Middle frontal gyrus (tissue), 1 donor: ENCODE measurements around the gene GPAT2.
"Not testable (repeated sequence)": the region's sequence is repeated elsewhere in the genome, so short reads cannot be mapped to it uniquely, and the experiment has no call there.

Experiments used
- DNase-seq: peaks from one replicate; pipeline ENCODE4 v3.0.0-alpha.2; 2015; ENCODE audit warnings: low spot score; ENCODE audit errors: extremely low spot score

GPAT2 gene, protein sequence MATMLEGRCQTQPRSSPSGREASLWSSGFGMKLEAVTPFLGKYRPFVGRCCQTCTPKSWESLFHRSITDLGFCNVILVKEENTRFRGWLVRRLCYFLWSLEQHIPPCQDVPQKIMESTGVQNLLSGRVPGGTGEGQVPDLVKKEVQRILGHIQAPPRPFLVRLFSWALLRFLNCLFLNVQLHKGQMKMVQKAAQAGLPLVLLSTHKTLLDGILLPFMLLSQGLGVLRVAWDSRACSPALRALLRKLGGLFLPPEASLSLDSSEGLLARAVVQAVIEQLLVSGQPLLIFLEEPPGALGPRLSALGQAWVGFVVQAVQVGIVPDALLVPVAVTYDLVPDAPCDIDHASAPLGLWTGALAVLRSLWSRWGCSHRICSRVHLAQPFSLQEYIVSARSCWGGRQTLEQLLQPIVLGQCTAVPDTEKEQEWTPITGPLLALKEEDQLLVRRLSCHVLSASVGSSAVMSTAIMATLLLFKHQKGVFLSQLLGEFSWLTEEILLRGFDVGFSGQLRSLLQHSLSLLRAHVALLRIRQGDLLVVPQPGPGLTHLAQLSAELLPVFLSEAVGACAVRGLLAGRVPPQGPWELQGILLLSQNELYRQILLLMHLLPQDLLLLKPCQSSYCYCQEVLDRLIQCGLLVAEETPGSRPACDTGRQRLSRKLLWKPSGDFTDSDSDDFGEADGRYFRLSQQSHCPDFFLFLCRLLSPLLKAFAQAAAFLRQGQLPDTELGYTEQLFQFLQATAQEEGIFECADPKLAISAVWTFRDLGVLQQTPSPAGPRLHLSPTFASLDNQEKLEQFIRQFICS

DNA sequence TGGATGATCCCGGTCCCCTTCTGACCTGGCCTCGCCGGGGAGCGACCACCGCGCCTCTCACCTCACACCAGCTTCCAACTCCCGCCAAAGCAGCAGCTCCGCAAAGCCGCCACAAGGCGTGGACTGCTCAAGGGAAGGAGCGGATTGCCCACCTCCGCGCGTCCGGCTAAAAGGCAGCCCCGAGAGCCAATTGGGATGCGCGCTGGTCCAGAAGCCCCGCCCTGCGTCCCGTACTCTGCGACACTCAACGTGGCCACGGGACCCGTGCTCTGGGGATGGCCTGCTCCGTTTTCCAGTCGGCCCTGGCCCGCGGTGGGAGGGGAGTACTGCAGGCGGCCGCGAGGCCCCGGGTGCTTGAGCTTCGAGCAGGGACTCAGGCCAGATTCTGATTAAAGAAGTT is at the start of gene GPAT2:
Gene GPAT2 (minus strand): TSS at position 125 of the 400 bp plus-strand sequence. CDS start 2,557 bp downstream, outside the sequence.
- not testable (repeated sequence) for DNase-seq

DNA sequence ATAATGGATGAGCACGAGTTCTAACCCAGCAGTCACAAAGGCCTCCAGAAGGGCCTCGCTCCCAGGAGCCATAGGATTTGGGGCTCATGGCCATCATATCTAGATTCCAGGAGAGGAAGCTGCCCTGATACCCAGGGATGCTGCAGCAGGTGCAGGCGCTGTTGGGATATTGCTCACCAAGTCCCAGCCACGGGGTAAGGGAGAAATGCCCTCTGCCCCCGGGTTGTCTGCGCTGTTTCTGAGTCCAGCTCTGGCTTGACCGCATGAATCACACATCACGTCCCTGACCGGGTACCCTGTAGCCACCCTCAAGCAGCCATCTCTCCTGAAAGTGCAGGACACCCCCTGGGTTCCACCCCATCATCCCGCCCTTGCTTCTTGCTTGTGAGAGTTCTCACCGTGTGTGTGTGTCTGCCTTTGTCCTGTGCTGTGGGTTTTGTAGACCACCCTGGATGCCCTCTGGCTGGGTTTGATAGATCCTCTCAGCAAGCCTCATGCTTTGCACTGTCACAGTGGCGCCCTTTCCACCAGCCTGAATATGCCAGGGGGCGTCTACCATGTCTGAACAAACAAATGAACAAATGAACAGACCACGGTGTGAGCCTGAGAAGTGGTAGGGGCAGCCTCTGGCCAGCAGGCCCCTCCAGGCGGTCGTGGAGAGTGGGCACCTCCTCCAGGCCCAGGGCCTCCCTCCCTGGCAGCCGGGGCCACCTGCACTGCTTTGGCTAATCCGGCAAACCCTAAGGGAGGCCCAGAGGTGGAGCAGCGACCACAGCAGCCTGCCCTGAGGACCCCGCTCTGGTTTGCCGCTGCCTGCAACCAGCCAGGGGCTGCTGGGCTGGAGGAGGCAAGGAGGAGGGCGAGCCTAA is 49.5 kb upstream of the GPAT2 start:
- DNase-seq = no peak

DNA sequence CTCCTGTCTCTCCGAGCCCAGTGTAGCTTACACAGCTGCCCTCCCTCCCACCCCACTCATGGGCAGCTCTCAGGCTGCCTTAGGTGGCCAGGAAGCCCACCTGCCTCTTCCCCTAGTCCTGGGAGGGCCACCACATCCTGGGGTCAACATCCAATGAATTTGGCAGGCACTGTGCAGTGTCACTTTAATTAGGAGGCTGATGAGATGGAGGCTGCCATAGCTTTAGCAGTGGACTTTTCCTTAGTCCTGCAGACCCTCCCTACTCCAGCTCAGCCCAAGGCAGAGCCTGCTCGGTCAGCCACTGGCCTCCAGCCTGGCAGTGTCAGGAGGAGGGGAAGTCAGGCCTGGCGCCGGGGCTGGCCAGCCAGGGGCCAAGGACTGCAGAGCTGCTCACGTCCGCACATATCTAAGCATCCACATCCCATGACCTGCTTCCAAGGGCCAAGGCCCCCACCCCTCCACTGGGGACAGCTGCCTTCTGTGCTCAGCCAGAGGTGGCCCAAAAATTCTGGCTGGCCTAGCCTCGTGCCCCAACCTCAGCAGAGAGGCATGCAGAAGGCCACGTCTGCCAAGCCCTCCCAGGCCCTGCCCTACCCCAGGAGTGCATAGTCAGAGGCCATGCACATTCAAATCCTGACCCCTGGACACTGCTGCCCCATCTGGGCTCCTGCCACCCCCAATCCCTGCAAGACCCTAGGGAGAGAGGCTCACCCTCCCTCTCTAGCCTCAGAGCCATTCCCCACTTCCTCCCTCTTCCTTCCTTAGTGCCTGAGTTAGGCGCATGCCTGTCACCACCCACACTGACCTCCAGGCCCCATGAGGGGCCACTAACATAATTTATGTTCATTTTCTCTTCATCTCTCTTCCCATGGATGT is 48.6 kb upstream of the GPAT2 start:
- DNase-seq = no peak

DNA sequence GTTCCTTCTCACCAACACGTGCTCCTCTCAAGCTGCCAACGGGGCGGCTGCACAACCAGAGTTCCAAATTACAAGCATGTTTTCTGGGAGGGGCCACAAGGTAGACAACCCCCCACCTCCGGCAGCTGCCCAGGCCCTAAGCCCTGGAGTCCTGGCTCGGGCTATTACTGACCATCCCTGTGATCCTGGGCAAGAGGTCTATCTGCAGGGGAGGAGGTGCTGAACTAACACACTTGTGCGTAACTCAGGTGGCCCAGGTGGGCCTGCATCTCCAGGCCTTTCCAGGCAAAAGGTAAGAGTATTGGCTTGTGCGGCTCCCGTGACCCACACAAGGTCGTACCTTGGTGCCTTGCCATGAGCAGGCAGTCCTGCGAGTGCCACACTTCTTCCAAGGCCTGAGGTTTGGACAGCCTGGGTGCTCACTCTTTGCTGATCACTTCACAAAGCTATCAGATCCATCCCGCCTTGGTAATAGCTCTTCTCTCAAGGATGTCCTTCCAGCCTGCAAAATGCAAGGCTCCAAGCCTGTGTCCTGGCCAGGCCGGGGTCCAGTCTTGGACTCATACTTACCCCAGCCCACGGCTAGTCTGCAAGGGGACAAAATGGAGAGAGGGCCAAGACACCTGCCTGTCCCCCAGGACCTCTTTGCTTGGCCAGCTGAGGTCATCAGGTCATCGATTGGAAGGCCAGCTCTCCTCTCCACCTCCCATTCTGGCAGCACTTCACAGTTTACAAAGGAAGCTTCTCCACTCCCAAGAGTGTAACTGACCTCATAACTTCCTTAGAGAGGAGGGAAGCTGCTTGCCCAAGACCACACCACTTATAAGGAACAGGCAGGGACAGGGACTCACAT is 47.7 kb upstream of the GPAT2 start:
- DNase-seq = no peak

DNA sequence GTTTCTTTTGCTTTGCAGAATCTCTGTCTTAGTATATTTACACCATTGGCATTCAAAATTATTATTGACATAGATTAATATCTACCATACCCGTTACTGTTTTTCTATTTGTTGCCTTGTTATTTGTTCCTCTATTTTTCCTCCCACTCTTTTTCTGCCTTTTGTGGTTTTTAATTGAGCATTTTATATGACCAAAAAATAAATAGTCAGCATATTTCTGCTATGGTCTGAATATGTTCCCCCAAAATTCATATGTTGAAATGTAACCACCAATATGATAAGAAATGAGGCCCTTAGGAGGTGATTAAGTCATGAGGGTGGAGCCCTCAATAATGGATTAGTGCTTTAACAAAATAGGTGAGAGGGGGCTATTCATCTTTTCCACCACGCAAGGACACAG is 46.3 kb upstream of the GPAT2 start:
- DNase-seq = no peak

DNA sequence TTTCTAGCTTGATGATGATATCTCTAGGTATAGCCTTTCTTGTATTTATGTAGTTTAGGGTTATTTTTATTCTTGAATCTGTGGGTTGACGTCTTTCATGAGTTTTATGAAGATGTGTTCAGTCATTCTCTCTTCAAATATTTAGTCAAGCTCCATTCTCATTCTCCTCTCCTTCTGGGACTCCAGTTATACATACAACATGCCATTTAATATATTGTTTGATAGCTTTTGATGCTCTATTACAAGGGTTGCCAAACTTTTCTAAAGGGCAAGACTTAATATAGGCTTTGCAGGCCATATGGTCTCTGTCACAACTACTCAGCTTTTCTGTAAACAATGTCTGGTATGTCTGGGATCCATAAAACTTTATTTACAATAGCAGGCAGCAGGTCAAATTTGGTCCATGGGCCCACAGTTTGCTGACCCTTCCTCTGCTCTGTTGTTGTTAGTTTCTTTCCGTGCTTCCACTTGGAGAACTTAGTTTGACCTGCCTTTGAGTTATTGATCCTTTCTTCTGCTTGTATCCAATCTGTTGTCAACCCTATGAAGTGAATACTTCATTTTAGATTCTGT is 40.6 kb upstream of the GPAT2 start:
- no peak for DNase-seq

DNA sequence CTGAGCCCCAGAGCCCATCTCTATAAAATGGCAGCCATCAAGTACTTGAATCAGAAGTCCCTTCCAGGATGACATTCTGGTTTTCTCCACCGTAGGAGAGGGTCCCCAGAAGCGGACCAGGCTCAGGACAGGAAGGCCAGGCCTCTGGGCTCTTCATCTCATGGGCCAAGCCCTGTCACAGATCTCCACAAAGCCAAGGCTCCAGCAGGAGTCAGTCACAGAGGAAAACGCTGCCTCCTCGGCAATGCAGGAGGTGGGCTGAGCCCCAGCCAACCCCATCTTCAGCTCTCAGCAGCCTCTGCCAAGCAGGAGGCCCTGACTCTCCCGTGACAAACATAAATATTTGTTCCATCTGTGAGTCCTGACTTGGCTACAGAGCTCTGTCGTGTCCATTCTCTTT is 39.4 kb upstream of the GPAT2 start:
- DNase-seq = no peak

DNA sequence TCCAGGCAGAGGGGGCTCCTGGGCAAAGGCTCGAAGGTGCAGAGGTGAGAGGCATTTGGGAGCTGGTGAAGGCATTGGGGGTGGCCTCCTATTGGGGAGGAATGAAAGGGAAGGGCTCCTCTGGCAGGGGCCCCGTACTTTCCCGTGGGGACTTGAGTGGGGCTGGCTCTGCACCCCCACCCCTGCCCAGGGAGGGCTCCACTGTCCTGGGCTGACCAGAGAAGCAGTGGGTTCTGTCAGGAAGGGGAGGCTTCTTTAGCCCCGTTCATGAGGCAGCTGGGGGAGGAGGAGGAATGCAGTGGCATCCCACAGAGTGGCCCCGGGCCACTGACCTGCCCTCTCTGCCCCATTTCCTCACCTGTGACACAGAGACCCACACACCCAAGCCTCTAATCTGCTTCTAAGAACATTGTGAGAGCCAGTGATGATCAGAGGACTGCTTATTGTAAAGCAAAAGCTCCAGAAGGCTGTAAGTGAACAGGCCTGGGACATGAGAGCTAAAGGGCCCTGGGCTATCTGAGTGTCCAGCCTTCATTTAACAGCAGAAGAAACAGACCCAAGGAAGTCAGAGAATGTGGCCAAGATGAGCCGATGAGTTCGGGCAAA is 38.6 kb upstream of the GPAT2 start:
- DNase-seq = no peak

DNA sequence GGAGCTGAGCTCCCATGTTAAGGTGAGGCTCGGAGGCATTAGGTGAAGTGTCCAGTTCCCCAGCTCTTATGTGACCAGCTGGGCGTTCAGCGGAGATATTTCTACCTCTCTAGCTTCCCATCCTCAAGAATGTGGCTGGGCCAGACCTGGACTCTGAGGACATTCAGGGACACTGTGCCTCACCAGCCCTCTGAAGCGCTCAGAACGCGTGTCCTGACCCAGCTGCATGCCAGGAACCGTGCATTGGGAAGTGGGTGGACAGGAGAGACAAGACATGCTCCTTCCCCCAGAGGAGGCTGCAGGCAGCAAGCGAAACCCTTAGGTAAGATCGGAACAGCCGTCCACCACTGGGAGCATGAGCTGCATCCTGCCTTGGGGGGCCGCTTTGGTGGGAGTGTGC is 38.0 kb upstream of the GPAT2 start:
- no peak for DNase-seq

DNA sequence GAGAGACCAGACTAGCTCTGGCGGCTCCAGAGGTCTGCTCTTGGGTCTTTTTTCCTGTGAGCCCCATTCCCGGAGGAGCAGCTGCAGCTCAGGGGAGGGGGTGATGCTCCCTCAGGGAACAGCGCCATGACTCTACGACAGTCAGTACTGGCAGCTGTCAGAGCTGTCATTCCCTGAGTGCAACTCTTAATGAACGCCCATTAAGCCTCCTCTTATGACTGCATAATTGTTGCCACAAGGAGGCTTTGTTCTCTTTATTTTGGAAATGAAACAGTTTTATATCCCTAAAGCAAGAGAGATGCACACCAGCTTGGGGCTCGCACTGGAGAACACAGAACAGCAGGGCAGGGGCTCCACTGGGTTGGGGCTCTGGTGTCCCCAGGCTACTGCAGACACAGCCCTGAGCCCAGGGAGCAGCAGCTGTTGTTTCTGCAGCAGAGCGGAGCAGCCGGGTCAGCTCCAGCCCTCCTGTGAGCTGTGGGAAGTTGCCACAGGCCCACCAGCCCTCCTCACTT is 37.3 kb upstream of the GPAT2 start:
- not testable (repeated sequence) for DNase-seq

DNA sequence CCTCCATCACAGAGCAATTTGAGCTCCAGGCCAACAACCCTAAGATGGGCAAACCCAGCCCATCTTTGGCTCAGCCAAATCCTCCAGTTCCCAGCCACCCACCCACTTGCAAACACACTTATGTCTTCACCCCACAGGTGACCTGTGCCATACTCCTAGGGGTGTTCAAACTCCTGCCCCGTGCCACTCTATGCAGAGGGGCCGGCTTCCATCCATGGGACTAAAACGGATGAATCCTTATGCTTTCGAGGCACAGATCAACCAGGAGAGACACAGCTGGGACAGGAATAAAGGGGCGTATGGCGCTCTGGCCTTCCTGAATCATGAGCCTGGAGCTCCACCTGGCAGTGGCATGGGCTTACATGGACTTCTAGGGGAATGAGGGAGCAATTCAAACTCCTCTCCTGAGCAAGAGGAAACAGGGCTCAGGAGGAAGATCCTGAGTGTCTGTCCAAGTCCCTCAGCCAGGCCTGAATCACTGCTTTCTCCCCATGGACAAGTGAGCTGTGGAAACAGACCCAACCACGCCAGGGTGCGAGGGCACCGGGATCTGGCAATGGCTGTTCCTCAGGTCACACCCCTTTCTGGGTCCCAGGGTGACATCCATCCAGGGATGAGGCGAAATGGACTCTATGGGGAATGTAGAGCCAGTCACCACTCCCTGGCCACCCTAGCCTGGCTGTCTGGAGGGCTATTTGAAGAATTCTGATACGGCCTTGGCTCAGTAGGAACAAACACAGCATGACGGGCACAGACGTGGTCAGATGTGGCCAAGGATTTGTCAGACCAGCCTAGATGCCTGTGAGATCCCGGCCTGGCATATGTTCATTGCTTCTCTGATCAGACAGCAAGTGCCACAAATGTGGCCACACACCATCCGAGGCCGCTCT is 36.6 kb upstream of the GPAT2 start:
- DNase-seq = not testable (repeated sequence)

DNA sequence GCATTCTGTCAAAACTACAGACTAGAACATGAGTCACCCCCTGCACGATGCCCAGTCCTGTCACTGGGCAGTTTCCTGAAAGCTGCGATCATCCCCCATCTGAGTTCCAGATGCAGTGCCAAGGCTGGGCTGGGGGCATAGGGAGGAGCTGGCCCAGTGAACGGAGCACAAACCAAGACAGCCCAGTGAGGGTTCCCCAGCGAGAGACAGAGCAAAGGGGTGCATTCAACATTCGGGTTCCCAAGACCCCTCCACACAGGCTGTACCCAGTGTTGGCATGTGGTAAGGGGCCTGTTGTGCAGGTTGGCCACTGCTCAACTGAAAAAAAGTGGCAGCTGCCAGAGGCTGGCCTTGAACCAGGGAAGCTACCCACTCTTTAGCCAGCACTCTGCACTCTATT is 35.6 kb upstream of the GPAT2 start:
- not testable (repeated sequence) for DNase-seq

DNA sequence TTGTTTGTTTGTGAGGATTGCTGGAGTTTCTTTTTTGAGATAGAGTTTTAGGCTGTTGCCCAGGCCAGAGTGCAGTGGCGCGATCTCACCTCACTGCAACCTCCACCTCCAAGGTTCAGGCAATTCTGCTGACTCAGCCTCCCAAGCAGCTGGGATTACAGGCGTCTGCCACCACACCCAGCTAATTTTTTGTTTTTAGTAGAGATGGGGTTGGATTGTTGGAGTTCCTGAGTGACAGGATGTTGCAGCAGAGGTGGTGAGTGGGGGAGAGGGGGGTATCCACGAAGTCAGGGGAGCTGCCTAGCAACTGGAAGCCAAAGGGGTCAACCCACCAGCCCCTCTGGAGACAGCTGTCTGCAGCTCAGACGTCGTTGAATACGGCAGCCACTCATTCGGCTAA is 35.2 kb upstream of the GPAT2 start:
- not testable (repeated sequence) for DNase-seq

DNA sequence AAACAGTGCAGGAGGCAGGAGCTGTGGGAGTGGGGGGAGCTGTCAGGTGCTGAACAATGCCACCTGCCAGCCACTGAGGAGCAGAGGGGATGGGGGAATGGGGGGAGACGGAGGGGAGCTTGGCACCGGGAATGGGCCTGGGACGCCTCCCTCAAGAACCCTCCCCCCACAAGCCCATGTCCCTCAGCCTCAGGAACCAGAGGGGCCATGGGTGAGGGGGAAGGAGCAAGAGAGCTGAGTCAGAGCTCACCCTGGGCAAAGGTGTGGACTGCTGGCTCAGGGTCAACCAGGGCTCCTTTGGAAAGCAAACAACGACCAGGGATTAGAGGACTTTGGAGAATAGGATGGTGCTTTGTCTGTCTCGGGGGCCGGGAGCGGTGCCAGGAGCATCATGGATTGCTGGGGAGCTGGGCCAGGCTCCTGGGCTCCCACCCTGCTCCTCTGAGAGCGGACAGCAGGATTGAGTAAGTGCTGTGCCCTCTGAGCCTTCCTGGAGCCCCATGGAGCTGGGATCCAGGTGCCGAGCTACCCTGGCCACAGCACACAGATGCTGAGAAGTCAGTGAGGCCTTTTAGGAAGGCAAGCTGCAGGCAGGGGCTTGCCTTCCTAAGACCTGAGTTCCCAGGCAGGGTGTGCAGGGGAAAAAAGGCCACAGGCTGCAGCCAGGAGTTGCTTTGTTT is 33.3 kb upstream of the GPAT2 start:
- DNase-seq = not testable (repeated sequence)

DNA sequence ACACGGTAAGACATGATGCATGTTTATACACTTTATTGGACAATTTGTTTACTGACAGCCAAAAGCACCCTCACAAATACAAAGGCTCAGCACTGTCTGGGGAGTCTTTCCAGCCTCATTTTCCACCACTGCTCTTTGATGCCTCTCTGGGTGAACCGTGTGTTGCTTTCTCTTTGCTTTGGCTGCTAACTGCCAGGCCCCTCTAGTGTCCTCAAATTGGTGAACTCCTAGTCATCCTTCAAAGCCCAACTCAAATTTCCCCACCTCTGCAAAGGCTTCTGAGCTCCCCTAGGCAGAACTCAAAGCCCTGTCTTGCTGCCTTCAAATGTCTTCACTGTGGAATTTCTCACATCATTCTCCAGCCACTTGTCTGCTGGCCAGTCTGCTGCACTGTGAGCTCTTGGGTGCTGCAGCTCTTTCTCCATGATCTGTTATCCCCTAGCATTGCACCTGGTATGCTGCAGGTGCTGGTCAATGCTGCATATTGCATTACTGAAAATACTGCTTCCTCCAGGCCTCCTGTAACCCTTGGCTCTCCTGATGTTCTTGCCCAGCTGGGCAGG is 32.5 kb upstream of the GPAT2 start:
- not testable (repeated sequence) for DNase-seq

DNA sequence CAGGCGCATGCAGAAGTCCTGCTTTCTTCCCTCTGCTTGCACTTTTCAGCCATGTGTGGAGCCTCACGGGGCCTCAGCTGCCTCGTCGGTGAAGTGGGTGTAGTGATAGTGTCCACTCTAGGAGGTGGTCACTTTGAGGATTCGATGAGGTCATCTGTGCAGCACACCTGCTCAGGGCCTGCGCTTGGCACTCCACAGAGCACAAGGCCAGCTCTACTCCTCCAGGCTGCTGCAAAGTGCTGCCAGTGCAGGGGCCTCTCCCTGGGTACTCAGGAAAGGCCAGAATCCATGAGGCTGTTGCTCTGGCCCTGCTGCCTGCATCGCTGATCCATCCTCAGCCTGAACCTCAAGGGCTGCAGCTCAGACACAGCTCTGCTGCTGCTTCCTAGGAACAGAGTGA is 31.8 kb upstream of the GPAT2 start:
- not testable (repeated sequence) for DNase-seq

DNA sequence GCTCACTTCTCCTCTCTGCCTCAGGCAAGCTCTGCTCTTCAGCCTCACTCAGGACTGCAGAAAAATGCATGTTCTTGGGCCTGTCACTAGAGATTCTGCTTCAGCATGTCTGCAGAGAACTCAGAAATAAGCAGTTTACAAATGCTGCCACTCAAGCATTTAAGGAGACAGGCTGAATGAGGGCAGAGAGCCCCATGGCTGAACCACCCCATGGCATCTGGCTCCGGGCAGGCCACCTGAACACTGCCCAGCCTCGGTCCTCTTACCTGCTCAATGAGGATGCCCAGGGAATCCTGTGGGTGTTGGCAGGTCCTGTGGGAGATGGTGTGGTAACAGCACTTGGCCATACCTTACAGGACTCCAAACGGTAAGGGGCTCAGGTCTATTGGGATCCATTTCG is 31.2 kb upstream of the GPAT2 start:
- not testable (repeated sequence) for DNase-seq
